Right atrium auricular region (tissue), 2 donors: Measurements from ENCODE around the gene KIAA1958. TPM values are rescaled to one million over a fixed set of nuclear protein-coding genes. Genes with fewer than 3 reads are reported as not detected.

Experiments used
- DNase-seq: peaks from one replicate; pipeline ENCODE4 v3.0.0-alpha.2; 2019; ENCODE audit warnings: low spot score
- H3K27ac ChIP-seq, 2 donors: fragments of 200-600 bp; sonication (generic); 1 replicate in 1 of 2; 2 replicates in 1 of 2; pipeline ENCODE4 v1.5.1; 2016 to 2019
- H3K27me3 ChIP-seq, 2 donors: fragments of 200-600 bp; sonication (generic); one replicate each; pipeline versions ENCODE4 v1.5.1 to v1.6.0; 2017 to 2019
- H3K36me3 ChIP-seq: fragments of 200-600 bp; sonication (generic); one replicate; pipeline ENCODE4 v1.5.1; 2016
- H3K4me1 ChIP-seq, 2 donors: fragments of 200-600 bp; sonication (generic); one replicate each; pipeline versions ENCODE4 v1.5.1 to v1.6.0; 2017 to 2019
- H3K4me3 ChIP-seq, 2 donors: fragments of 200-600 bp; sonication (generic); 1 replicate in 1 of 2; 2 replicates in 1 of 2; pipeline ENCODE4 v1.5.1; 2017 to 2019; ENCODE audit warnings: mild to moderate bottlenecking in 1 of 2, moderate library complexity in 1 of 2
- H3K9me3 ChIP-seq, 2 donors: fragments of 200-600 bp; sonication (generic); one replicate each; pipeline ENCODE4 v1.5.1; 2019
- total RNA-seq, 2 donors: library from RNA; depleted of rRNA; stranded (reverse); fragments of >200 nt; gene quantifications; one replicate each; pipeline ENCODE4 v1.1.0, GENCODE V29; 2016
- TF ChIP-seq, protein P1 (sequence below), 2 donors: fragments of 200-600 bp; sonication (generic); IDR thresholded peaks; one replicate each; pipeline ENCODE4 v1.5.1; 2019; ENCODE audit warnings: antibody characterized with exemption in 2 of 2

The KIAA1958 gene
- 1 to 10 TPM; 1.9 to 4.1 TPM for total RNA-seq

- peaks cover 0 to 12% of the 10 kb centered on the region in 2 donors for H3K4me1 ChIP-seq
- no peaks in the 10 kb centered on the region for H3K27me3 ChIP-seq
- peak within 1 kb of the TSS; percentile 62 to 75 for H3K27ac ChIP-seq
- H3K4me3 ChIP-seq, result peak within 1 kb of the TSS; percentile 84 to 96
- TF ChIP-seq, protein P1, sequence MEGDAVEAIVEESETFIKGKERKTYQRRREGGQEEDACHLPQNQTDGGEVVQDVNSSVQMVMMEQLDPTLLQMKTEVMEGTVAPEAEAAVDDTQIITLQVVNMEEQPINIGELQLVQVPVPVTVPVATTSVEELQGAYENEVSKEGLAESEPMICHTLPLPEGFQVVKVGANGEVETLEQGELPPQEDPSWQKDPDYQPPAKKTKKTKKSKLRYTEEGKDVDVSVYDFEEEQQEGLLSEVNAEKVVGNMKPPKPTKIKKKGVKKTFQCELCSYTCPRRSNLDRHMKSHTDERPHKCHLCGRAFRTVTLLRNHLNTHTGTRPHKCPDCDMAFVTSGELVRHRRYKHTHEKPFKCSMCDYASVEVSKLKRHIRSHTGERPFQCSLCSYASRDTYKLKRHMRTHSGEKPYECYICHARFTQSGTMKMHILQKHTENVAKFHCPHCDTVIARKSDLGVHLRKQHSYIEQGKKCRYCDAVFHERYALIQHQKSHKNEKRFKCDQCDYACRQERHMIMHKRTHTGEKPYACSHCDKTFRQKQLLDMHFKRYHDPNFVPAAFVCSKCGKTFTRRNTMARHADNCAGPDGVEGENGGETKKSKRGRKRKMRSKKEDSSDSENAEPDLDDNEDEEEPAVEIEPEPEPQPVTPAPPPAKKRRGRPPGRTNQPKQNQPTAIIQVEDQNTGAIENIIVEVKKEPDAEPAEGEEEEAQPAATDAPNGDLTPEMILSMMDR (IDR thresholded peaks at IDR 0.05), result no peak
- no peaks in the 10 kb centered on the region for H3K9me3 ChIP-seq
- no peaks in the 10 kb centered on the region for H3K36me3 ChIP-seq
- peak; percentile 69 for DNase-seq
Measured at GRCh38 chr9:112486221-112487007, at the start of gene KIAA1958. KIAA1958 (plus strand) TSS chr9:112486827; CDS start chr9:112574081, 87,254 bp downstream.

- Histone ChIP-seq H3K9me3 (no peaks in the 10 kb centered on the region), H3K27me3 (no peaks in the 10 kb centered on the region), H3K4me3 (no peak overlapping the region), H3K36me3 (peaks cover 13% of the 10 kb centered on the region), H3K4me1 (no peaks in the 10 kb centered on the region), H3K27ac (no peak overlapping the region)
- TF ChIP-seq, protein P1 (IDR thresholded peaks at IDR 0.05), result no peak
- no peak for DNase-seq
Measured at GRCh38 chr9:112437406-112437805, 49.2 kb upstream of the KIAA1958 start.

DNA sequence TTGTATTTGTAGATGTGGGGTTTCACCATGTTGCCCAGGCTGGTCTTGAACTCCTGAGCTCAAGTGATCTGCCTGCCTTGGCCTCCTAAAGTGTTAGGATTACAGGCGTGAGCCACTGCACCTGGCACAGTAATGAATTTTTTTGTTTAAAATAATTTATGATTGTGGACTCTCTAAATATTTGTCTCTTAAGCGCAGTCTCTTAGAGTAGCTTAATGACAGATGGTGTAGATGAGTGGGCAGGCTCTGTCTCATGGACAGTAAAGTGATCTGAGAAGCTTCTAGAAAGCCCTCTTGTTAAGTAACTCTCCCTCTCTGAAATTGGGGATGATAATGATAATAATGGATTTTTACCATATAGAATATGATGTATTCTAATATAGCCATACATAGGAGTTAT, 47.5 kb upstream of the KIAA1958 start:
- peaks cover 19% of the 10 kb centered on the region for H3K36me3 ChIP-seq
- no peak for DNase-seq
- no peaks in the 10 kb centered on the region for H3K9me3 ChIP-seq

GRCh38 chr9:112439825-112440224, 46.8 kb upstream of the KIAA1958 start:
- Histone ChIP-seq H3K9me3 (no peaks in the 10 kb centered on the region), H3K27me3 (no peaks in the 10 kb centered on the region), H3K4me1 (no peaks in the 10 kb centered on the region), H3K27ac (no peak overlapping the region), H3K36me3 (peaks cover 19% of the 10 kb centered on the region), H3K4me3 (no peak overlapping the region)
- TF ChIP-seq, protein P1 (IDR thresholded peaks at IDR 0.05), result no peak
- DNase-seq, result no peak

More for the DNA sequence above, 47.5 kb upstream of the KIAA1958 start:
- Histone ChIP-seq H3K4me3 (no peak overlapping the region), H3K27me3 (no peaks in the 10 kb centered on the region), H3K27ac (no peak overlapping the region), H3K4me1 (no peaks in the 10 kb centered on the region)
- TF ChIP-seq, protein P1 (IDR thresholded peaks at IDR 0.05), result no peak

DNA sequence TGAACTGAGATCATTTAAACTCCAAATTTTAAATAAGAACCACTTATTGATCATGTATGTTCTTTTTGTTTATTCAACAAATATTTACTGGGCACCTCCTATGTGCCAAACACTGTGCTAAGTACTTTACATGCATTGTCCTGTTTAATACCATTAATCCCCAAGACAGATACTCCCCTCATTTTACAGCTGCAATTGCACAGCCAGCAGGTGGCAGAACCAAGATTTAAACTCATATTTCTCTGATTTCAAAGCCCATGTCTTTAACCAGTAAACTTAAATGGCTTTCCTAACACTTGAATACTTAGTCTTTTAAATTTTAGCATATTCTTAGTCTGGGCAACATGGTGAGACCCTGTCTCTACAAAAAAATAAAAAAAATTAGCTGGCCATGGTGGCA, 43.4 kb upstream of the KIAA1958 start:
- no peaks in the 10 kb centered on the region for H3K27me3 ChIP-seq
- no peak for DNase-seq
- peaks cover 0 to 5% of the 10 kb centered on the region in 2 donors for H3K4me1 ChIP-seq
- H3K27ac ChIP-seq, result no peak overlapping the region
- TF ChIP-seq, protein P1 (IDR thresholded peaks at IDR 0.05), result peak in 1 of 2 donors; percentile 53
- no peak overlapping the region for H3K4me3 ChIP-seq
- H3K36me3 ChIP-seq, result peaks cover 19% of the 10 kb centered on the region
- H3K9me3 ChIP-seq, result no peaks in the 10 kb centered on the region
